WTC11 (cell line): ENCODE measurements around the gene NRP2. TPM values are rescaled to one million over a fixed set of nuclear protein-coding genes. Genes with fewer than 3 reads are reported as not detected.

ENCODE experiments used
- ATAC-seq: fragments of 200-7000 bp; cut with Tn5 transposase; 2 replicates; pipeline ENCODE4 v1.10.0; 2021; ENCODE audit warnings: mild to moderate bottlenecking, moderate library complexity
- CTCF ChIA-PET: fragments of 300-600 bp; sonication (Branson Sonifier 250); formaldehyde crosslinking; loops from one replicate; lab custom pipeline; 2021; ENCODE audit warnings: antibody characterized with exemption; lab: Charles Lee
- POLR2A ChIA-PET: fragments of 350-600 bp; sonication (Branson Sonifier 250); formaldehyde crosslinking; loops from one replicate; lab custom pipeline; 2021; ENCODE audit warnings: antibody characterized with exemption; lab: Charles Lee
- DNase-seq: peaks from one replicate; pipeline ENCODE4 v3.0.0; 2021; ENCODE audit warnings: low spot score
- H3K27ac Mint-ChIP-seq: 2 replicates; pipeline ENCODE4 v1.8.0; 2021; ENCODE audit warnings: mixed read lengths
- H3K27me3 Mint-ChIP-seq: 2 replicates; pipeline ENCODE4 v1.8.0; 2021; ENCODE audit warnings: low read depth, mild to moderate bottlenecking, moderate library complexity, mixed read lengths
- H3K36me3 Mint-ChIP-seq: 2 replicates; pipeline ENCODE4 v1.8.0; 2021; ENCODE audit warnings: mixed read lengths
- H3K4me1 Mint-ChIP-seq: 2 replicates; pipeline ENCODE4 v1.8.0; 2022; ENCODE audit warnings: mixed read lengths
- H3K4me3 Mint-ChIP-seq: 2 replicates; pipeline ENCODE4 v1.8.0; 2021; ENCODE audit warnings: mild to moderate bottlenecking, moderate library complexity, mixed read lengths
- H3K9me3 Mint-ChIP-seq: 2 replicates; pipeline ENCODE4 v1.8.0; 2021; ENCODE audit warnings: mixed read lengths
- CDX4 ChIP-seq: fragments of 250-450 bp; sonication (Bioruptor Pico); IDR thresholded peaks from 2 replicates; pipeline ENCODE4 v1.9.0; 2021; ENCODE audit warnings: moderate library complexity, mild to moderate bottlenecking, inconsistent platforms, borderline replicate concordance
- E2F4 ChIP-seq: sonication (generic); formaldehyde crosslinking; IDR thresholded peaks from 2 replicates; pipeline ENCODE4 v1.8.1; 2022; ENCODE audit warnings: low read depth, mild to moderate bottlenecking, moderate library complexity, missing genetic modification reagents, borderline replicate concordance
- ELF4 ChIP-seq: sonication (generic); formaldehyde crosslinking; IDR thresholded peaks from 2 replicates; pipeline ENCODE4 v1.8.1; 2022; ENCODE audit warnings: low read depth, mild to moderate bottlenecking, moderate library complexity, missing genetic modification reagents
- ETV6 ChIP-seq: sonication (generic); formaldehyde crosslinking; IDR thresholded peaks from 2 replicates; pipeline ENCODE4 v1.8.1; 2022; ENCODE audit warnings: mild to moderate bottlenecking, missing genetic modification reagents
- FOXP1 ChIP-seq: sonication (generic); formaldehyde crosslinking; IDR thresholded peaks from 2 replicates; pipeline ENCODE4 v1.8.0; 2022; ENCODE audit warnings: missing genetic modification reagents, mild to moderate bottlenecking, moderate library complexity, borderline replicate concordance
- FOXP4 ChIP-seq: sonication (generic); formaldehyde crosslinking; IDR thresholded peaks from 2 replicates; pipeline ENCODE4 v1.8.0; 2022; ENCODE audit warnings: mild to moderate bottlenecking, missing genetic modification reagents
- NFYB ChIP-seq: sonication (generic); formaldehyde crosslinking; conservative IDR thresholded peaks from 2 replicates; pipeline ENCODE4 v1.8.0; 2022; ENCODE audit warnings: low read depth, missing genetic modification reagents
- NR3C1 ChIP-seq: sonication (generic); formaldehyde crosslinking; conservative IDR thresholded peaks from 2 replicates; pipeline ENCODE4 v1.8.1; 2023; ENCODE audit warnings: low read depth, mild to moderate bottlenecking, missing genetic modification reagents
- PRDM15 ChIP-seq: sonication (generic); formaldehyde crosslinking; IDR thresholded peaks from 2 replicates; pipeline ENCODE4 v1.8.0; 2022; ENCODE audit warnings: missing genetic modification reagents
- PREB ChIP-seq: sonication (generic); formaldehyde crosslinking; IDR thresholded peaks from 2 replicates; pipeline ENCODE4 v1.8.1; 2022; ENCODE audit warnings: mild to moderate bottlenecking, missing genetic modification reagents, moderate library complexity, borderline replicate concordance
- ZNF317 ChIP-seq: sonication (generic); formaldehyde crosslinking; IDR thresholded peaks from 2 replicates; pipeline ENCODE4 v1.8.1; 2023; ENCODE audit warnings: low read depth, mild to moderate bottlenecking, moderate library complexity, missing genetic modification reagents, borderline replicate concordance
- ZNF396 ChIP-seq: fragments of 250-450 bp; sonication (Bioruptor Pico); IDR thresholded peaks from 2 replicates; pipeline ENCODE4 v1.8.0; 2021; ENCODE audit warnings: mild to moderate bottlenecking, moderate library complexity, borderline replicate concordance
- ZNF416 ChIP-seq: fragments of 250-450 bp; sonication (Bioruptor Pico); IDR thresholded peaks from 2 replicates; pipeline ENCODE4 v1.9.0; 2021; ENCODE audit warnings: mild to moderate bottlenecking, inconsistent platforms
- ZNF532 ChIP-seq: fragments of 250-450 bp; sonication (Bioruptor Pico); IDR thresholded peaks from 2 replicates; pipeline ENCODE4 v1.9.0; 2021; ENCODE audit warnings: mild to moderate bottlenecking, borderline replicate concordance
- total RNA-seq: library from RNA; stranded (reverse); gene quantifications from 3 replicates; pipeline ENCODE4 v1.2.3, GENCODE V29; 2021

The NRP2 gene
- total RNA-seq, 1 experiment from 2014 or later: 41.0 TPM

- TF ChIP-seq ETV6 (CRISPR knock-in tag): no peak
- no peak for TF ChIP-seq FOXP4 (CRISPR knock-in tag)
- TF ChIP-seq CDX4 (CRISPR knock-in tag): no peak
- no peak for TF ChIP-seq NR3C1
- no peak for TF ChIP-seq PRDM15 (CRISPR knock-in tag)
- TF ChIP-seq ZNF396 (CRISPR knock-in tag): no peak
- TF ChIP-seq ZNF532: no peak
Observed at GRCh38 chr2:205740381-205740780, 58.1 kb downstream of the NRP2 start (continued).

GRCh38 chr2:205741256-205741978 lies 59.1 kb downstream of the NRP2 start:
- ChIA-PET CTCF (interaction anchor here (2.5 kb wide), 1 partner anchor 20 kb away, joined by 10 read pairs; no protein-coding TSS in a partner anchor), POLR2A (no interaction called here)
- Mint-ChIP-seq H3K36me3 (peaks cover 33% of the 10 kb centered on the region), H3K4me1 (peaks cover 17% of the 10 kb centered on the region), H3K27me3 (no peaks in the 10 kb centered on the region), H3K9me3 (no peaks in the 10 kb centered on the region), H3K4me3 (no peak overlapping the region), H3K27ac (no peak overlapping the region)
- TF ChIP-seq ZNF416 (CRISPR knock-in tag) (no peak), E2F4 (CRISPR knock-in tag) (no peak), FOXP1 (CRISPR knock-in tag) (no peak), ELF4 (CRISPR knock-in tag) (no peak), PREB (CRISPR knock-in tag) (no peak), ETV6 (CRISPR knock-in tag) (no peak), ZNF317 (no peak), NFYB (CRISPR knock-in tag) (no peak), ZNF396 (CRISPR knock-in tag) (no peak)
- no peak for DNase-seq
- no peak for ATAC-seq
